ENCODE results near the gene GPR37. TPM values are rescaled to one million over a fixed set of nuclear protein-coding genes. Genes with fewer than 3 reads are reported as not detected.

Gene GPR37
- total and polyA plus RNA-seq, 2 donors (not counting 3 experiments of a cell fraction or from before 2014, with no cell fraction given), result 0.92 to 2.1 TPM

GRCh38 chr7:124698964-124699363 is 66.6 kb downstream of the GPR37 start:
- Histone ChIP-seq H3K9me1 (replicated peaks; ENCODE audit: control insufficient read depth, extremely low read depth, insufficient read depth, low read length) (no peaks in the 10 kb centered on the region), H3K27me3 (ENCODE audit: control insufficient read depth in 2 of 2, insufficient read depth in 2 of 2, low read length in 2 of 2) (no peaks in the 10 kb centered on the region), H2AFZ (ENCODE audit: low read depth, low read length) (no peak overlapping the region), H3K79me2 (ENCODE audit: control insufficient read depth, insufficient read depth, low read length) (no peaks in the 10 kb centered on the region), H3K27ac (ENCODE audit: insufficient read depth, low read depth, low read length) (no peak overlapping the region), H4K20me1 (replicated peaks; ENCODE audit: control insufficient read depth, extremely low read depth, insufficient read depth, low read length) (no peaks in the 10 kb centered on the region), H3K4me1 (ENCODE audit: control insufficient read depth, extremely low read depth, insufficient read depth, low read length) (no peaks in the 10 kb centered on the region), H3K9ac (replicated peaks; ENCODE audit: extremely low read depth, insufficient read depth, low read length) (no peak overlapping the region), H3K9me3 (replicated peaks; ENCODE audit: control insufficient read depth, insufficient read depth, low read length) (no peaks in the 10 kb centered on the region), H3K4me2 (ENCODE audit: insufficient read depth, low read length) (no peak overlapping the region), H3K36me3 (ENCODE audit: control insufficient read depth in 2 of 2, extremely low read depth in 1 of 2, insufficient read depth in 2 of 2, low read length in 2 of 2) (no peaks in the 10 kb centered on the region), H3K4me3 (replicated peaks in 1 of 3; ENCODE audit: insufficient read depth in 1 of 3, low read depth in 1 of 3, low read length in 3 of 3) (no peak overlapping the region)
- BruUV-seq (replicated peaks), result no TSS peak
- POLR2A ChIA-PET, result no interaction called here
- CTCF ChIA-PET, result no interaction called here
- intact Hi-C loops (cut with micrococcal nuclease) (no loop called here), dilution Hi-C loops (cut with MboI; ENCODE audit: extremely low pct_ligation_motif_present, low sequenced_read_pairs) (no loop called here)
- DNase-seq (ENCODE audit: low read depth, low spot score) (no peak), FAIRE-seq (no peak)
- no peak for TF ChIP-seq MYC (IDR thresholded peaks at IDR 0.05; ENCODE audit: low read depth, low read length)
- no peak for TF ChIP-seq POLR2A (IDR thresholded peaks at IDR 0.05; ENCODE audit: low read depth, low read length)
- TF ChIP-seq, protein P1, sequence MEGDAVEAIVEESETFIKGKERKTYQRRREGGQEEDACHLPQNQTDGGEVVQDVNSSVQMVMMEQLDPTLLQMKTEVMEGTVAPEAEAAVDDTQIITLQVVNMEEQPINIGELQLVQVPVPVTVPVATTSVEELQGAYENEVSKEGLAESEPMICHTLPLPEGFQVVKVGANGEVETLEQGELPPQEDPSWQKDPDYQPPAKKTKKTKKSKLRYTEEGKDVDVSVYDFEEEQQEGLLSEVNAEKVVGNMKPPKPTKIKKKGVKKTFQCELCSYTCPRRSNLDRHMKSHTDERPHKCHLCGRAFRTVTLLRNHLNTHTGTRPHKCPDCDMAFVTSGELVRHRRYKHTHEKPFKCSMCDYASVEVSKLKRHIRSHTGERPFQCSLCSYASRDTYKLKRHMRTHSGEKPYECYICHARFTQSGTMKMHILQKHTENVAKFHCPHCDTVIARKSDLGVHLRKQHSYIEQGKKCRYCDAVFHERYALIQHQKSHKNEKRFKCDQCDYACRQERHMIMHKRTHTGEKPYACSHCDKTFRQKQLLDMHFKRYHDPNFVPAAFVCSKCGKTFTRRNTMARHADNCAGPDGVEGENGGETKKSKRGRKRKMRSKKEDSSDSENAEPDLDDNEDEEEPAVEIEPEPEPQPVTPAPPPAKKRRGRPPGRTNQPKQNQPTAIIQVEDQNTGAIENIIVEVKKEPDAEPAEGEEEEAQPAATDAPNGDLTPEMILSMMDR (IDR thresholded peaks at IDR 0.05; ENCODE audit: extremely low read depth in 1 of 2, insufficient read depth in 1 of 2, low read depth in 1 of 2, low read length in 2 of 2), result no peak
- TF ChIP-seq, protein P2, sequence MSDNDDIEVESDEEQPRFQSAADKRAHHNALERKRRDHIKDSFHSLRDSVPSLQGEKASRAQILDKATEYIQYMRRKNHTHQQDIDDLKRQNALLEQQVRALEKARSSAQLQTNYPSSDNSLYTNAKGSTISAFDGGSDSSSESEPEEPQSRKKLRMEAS (IDR thresholded peaks at IDR 0.05; ENCODE audit: insufficient read depth, insufficient read length), result no peak

DNA sequence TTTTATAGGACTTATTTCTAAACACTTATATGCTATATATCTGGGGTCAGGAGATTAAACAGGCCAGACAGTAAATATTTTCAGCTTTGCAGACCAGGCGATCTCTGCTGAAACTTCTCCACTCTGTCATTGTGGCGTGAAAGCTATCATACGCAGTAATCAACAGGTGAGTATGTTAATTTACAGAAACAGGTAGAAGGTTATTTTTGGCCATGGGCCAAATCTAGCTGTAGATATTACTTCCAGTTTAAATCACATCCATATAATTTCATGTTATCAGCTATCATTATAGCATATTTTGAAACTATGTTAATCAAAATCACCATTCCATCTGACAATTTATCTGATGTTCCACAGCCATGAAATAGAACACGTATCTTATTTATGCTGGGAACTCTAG is 67.8 kb downstream of the GPR37 start:
- no peak overlapping the region for H2AFZ ChIP-seq (ENCODE audit: low read depth, low read length)
- TF ChIP-seq FOS (IDR thresholded peaks at IDR 0.05; ENCODE audit: borderline replicate concordance, insufficient read depth, low read length), result no peak
- TF ChIP-seq, protein P2 (IDR thresholded peaks at IDR 0.05; ENCODE audit: insufficient read depth, insufficient read length), result no peak
- no peak for TF ChIP-seq MYC (IDR thresholded peaks at IDR 0.05; ENCODE audit: low read depth, low read length)
- TF ChIP-seq JUN (IDR thresholded peaks at IDR 0.05; ENCODE audit: borderline replicate concordance, insufficient read depth, insufficient read length, low read depth), result no peak
- TF ChIP-seq EZH2 (IDR thresholded peaks at IDR 0.05; ENCODE audit: borderline replicate concordance, low read depth, low read length, severe bottlenecking), result no peak
- TF ChIP-seq, protein P1 (IDR thresholded peaks at IDR 0.05; ENCODE audit: extremely low read depth in 1 of 2, insufficient read depth in 1 of 2, low read depth in 1 of 2, low read length in 2 of 2), result no peak
- no peak for TF ChIP-seq GATA2 (IDR thresholded peaks at IDR 0.05; ENCODE audit: insufficient read depth, insufficient read length, low read depth, low read length)
- TF ChIP-seq POLR2AphosphoS5 (IDR thresholded peaks at IDR 0.05; ENCODE audit: insufficient read depth, low read depth, low read length), result no peak
- no peak for TF ChIP-seq POLR2A (IDR thresholded peaks at IDR 0.05; ENCODE audit: low read depth, low read length)
- ChIA-PET CTCF (no interaction called here), POLR2A (no interaction called here)
- no peak for DNase-seq (ENCODE audit: low read depth, low spot score)
- no peak overlapping the region for H3K4me3 ChIP-seq (replicated peaks in 1 of 3; ENCODE audit: insufficient read depth in 1 of 3, low read depth in 1 of 3, low read length in 3 of 3)
- H3K4me1 ChIP-seq (ENCODE audit: control insufficient read depth, extremely low read depth, insufficient read depth, low read length), result no peaks in the 10 kb centered on the region
- no peak overlapping the region for H3K27ac ChIP-seq (ENCODE audit: insufficient read depth, low read depth, low read length)
- no TSS peak for BruUV-seq (replicated peaks)
- no peaks in the 10 kb centered on the region for H3K36me3 ChIP-seq (ENCODE audit: control insufficient read depth in 2 of 2, extremely low read depth in 1 of 2, insufficient read depth in 2 of 2, low read length in 2 of 2)
- H3K79me2 ChIP-seq (ENCODE audit: control insufficient read depth, insufficient read depth, low read length), result no peaks in the 10 kb centered on the region
- H3K9me3 ChIP-seq (replicated peaks; ENCODE audit: control insufficient read depth, insufficient read depth, low read length), result no peaks in the 10 kb centered on the region
- H3K27me3 ChIP-seq (ENCODE audit: control insufficient read depth in 2 of 2, insufficient read depth in 2 of 2, low read length in 2 of 2), result no peaks in the 10 kb centered on the region
- intact Hi-C loops (cut with micrococcal nuclease), result no loop called here
- dilution Hi-C loops (cut with MboI; ENCODE audit: extremely low pct_ligation_motif_present, low sequenced_read_pairs), result no loop called here
- no peaks in the 10 kb centered on the region for H3K9me1 ChIP-seq (replicated peaks; ENCODE audit: control insufficient read depth, extremely low read depth, insufficient read depth, low read length)
- no peaks in the 10 kb centered on the region for H4K20me1 ChIP-seq (replicated peaks; ENCODE audit: control insufficient read depth, extremely low read depth, insufficient read depth, low read length)
- no peak overlapping the region for H3K9ac ChIP-seq (replicated peaks; ENCODE audit: extremely low read depth, insufficient read depth, low read length)
- H3K4me2 ChIP-seq (ENCODE audit: insufficient read depth, low read length), result no peak overlapping the region
- FAIRE-seq, result no peak

Data from endothelial cell of umbilical vein (primary cell).